Ascending aorta (tissue), 2 donors: ENCODE measurements around the gene C19orf33. TPM values are rescaled to one million over a fixed set of nuclear protein-coding genes. Genes with fewer than 3 reads are reported as not detected.

Experiments used
- DNase-seq, 2 donors: peaks; one replicate each; pipeline ENCODE4 v3.0.0-alpha.2; 2019; ENCODE audit warnings: low spot score in 2 of 2
- H3K27ac ChIP-seq, 2 donors: fragments of 200-600 bp; sonication (generic); one replicate each; pipeline ENCODE4 v1.5.1; 2016 to 2017; ENCODE audit warnings: mild to moderate bottlenecking in 1 of 2
- H3K27me3 ChIP-seq: fragments of 200-600 bp; sonication (generic); one replicate; pipeline ENCODE4 v1.5.1; 2017
- H3K36me3 ChIP-seq, 2 donors: fragments of 200-600 bp; sonication (generic); one replicate each; pipeline ENCODE4 v1.5.1; 2016
- H3K4me1 ChIP-seq, 2 donors: fragments of 200-600 bp; sonication (generic); one replicate each; pipeline ENCODE4 v1.5.1; 2016 to 2017; ENCODE audit warnings: mild to moderate bottlenecking in 1 of 2
- H3K4me3 ChIP-seq, 2 donors: fragments of 200-600 bp; sonication (generic); one replicate each; pipeline ENCODE4 v1.5.1; 2016 to 2017; ENCODE audit warnings: mild to moderate bottlenecking in 1 of 2
- H3K9me3 ChIP-seq, 2 donors: fragments of 200-600 bp; sonication (generic); one replicate each; pipeline ENCODE4 v1.5.1; 2016
- CTCF ChIP-seq, 3 experiments: fragments of 200-600 bp in 2 of 3; fragments of 450-650 bp in 1 of 3; sonication (generic) in 2 of 3; IDR thresholded peaks; one replicate each; pipeline ENCODE4 v1.5.1; 2016 to 2019; ENCODE audit warnings: antibody characterized with exemption in 3 of 3, mild to moderate bottlenecking in 1 of 3, moderate library complexity in 1 of 3
- intact Hi-C: fragments of 100-400 bp; cut with DNase I; formaldehyde crosslinking; loops from one replicate; pipeline ENCODE4 v1.15.1; 2023
- total RNA-seq: library from RNA; depleted of rRNA; stranded (reverse); fragments of >200 nt; gene quantifications from one replicate; pipeline ENCODE4 v1.1.0, GENCODE V29; 2016

The C19orf33 gene
- total RNA-seq, 1 donor from 2014 or later = not detected

GRCh38 chr19:38351865-38352395 lies 47.9 kb downstream of the C19orf33 start:
- Histone ChIP-seq H3K4me1 (no peaks in the 10 kb centered on the region), H3K9me3 (no peaks in the 10 kb centered on the region), H3K4me3 (no peak overlapping the region), H3K27ac (no peak overlapping the region), H3K27me3 (no peaks in the 10 kb centered on the region), H3K36me3 (no peaks in the 10 kb centered on the region)
- intact Hi-C loops = no loop called here
- DNase-seq = no peak
- TF ChIP-seq CTCF (IDR thresholded peaks at IDR 0.05) = no peak

GRCh38 chr19:38352611-38353010 lies 48.6 kb downstream of the C19orf33 start:
- no peaks in the 10 kb centered on the region for H3K4me1 ChIP-seq
- no peak for TF ChIP-seq CTCF (IDR thresholded peaks at IDR 0.05)
- H3K4me3 ChIP-seq = no peak overlapping the region
- no peak for DNase-seq
- H3K36me3 ChIP-seq = no peaks in the 10 kb centered on the region
- no peaks in the 10 kb centered on the region for H3K9me3 ChIP-seq
- H3K27ac ChIP-seq = no peak overlapping the region
- intact Hi-C loops = no loop called here
- H3K27me3 ChIP-seq = no peaks in the 10 kb centered on the region

Other genes with a start within 250 kb of the C19orf33 start
- not detected for gene DPF1, start 80.0 kb upstream of the C19orf33 start, total RNA-seq
- 1,072 TPM for gene PPP1R14A, start 47.9 kb upstream of the C19orf33 start, total RNA-seq
- gene SPINT2, start 39.7 kb upstream of the C19orf33 start, total RNA-seq = 193 TPM
- 24.7 TPM for gene YIF1B, start 11.7 kb downstream of the C19orf33 start, total RNA-seq
- 22.8 TPM for gene KCNK6, start 15.6 kb downstream of the C19orf33 start, total RNA-seq
- gene CATSPERG, start 31.6 kb downstream of the C19orf33 start, total RNA-seq = 2.9 TPM
- 235 TPM for gene PSMD8, start 70.3 kb downstream of the C19orf33 start, total RNA-seq
- 46.9 TPM for gene GGN, start 83.8 kb downstream of the C19orf33 start, total RNA-seq
- gene SPRED3, start 84.4 kb downstream of the C19orf33 start, total RNA-seq = 18.3 TPM
- 11.1 TPM for gene FAM98C, start 98.8 kb downstream of the C19orf33 start, total RNA-seq
- gene RASGRP4, start 122.0 kb downstream of the C19orf33 start, total RNA-seq = 0.64 TPM
- 1.5 TPM for gene RYR1, start 129.4 kb downstream of the C19orf33 start, total RNA-seq